Right lobe of liver (tissue), 4 donors: Measurements from ENCODE around the gene DUSP15.

Experiments used
- POLR2A ChIP-seq: fragments of 450-650 bp; IDR thresholded peaks from one replicate; pipeline ENCODE4 v1.6.1; 2017; ENCODE audit warnings: antibody characterized with exemption, mild to moderate bottlenecking
- TF ChIP-seq, protein P1 (sequence below), 4 donors: fragments of 200-600 bp in 3 of 4; fragments of 450-650 bp in 1 of 4; IDR thresholded peaks; one replicate each; pipeline versions ENCODE4 v1.5.1 to v1.8.0; 2016 to 2022; ENCODE audit warnings: antibody characterized with exemption in 4 of 4, mild to moderate bottlenecking in 2 of 4
- donor health status: DM: no; HTN: no; CAD: no.
- donor health status: DM: no; HTN: no; CAD: no.
- donor health status: DM: no; HTN: yes; CAD: no.

DNA sequence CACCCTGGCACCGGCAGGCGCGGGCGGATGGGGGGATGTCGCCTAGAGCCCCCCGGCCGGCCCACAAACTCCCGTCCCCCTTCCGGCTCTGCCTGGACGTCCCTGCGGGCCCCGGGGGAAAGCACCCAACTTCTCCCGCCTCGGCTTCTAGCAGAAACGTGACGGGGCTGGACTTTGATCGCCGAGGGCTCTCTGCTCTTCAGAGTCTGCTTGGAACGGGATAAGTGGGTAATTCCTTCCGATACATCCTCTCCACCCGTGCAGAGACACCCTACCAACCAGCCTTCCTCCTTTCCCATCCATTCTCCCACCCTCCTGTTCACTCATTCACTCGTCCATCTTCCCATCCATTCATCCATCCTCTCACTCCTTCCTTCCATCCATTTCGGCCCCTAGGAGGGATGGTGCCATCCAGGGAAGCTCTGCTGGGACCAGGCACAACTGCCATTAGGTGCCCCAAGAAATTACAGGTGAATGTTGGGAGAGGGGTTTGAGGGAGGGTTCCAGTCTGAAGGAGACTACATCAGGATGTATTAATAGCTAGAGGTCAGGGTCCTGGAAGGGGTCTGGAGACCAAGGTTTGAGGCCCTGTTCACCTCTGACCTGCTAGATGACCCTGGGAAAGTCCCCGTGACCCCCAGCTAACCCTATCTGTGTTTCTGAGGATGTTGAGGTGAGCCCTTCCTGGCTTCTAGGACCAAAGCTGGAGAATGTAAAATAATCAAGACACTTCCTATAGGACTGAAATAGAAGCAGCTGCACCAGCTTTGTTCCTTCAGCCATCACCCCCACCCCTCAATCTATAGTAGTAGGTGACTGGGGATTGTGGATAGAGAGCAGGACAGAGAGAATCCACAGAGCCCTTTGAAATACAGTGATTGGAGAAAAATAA lies 645 bp upstream of the DUSP15 start:
- TF ChIP-seq, protein P1, sequence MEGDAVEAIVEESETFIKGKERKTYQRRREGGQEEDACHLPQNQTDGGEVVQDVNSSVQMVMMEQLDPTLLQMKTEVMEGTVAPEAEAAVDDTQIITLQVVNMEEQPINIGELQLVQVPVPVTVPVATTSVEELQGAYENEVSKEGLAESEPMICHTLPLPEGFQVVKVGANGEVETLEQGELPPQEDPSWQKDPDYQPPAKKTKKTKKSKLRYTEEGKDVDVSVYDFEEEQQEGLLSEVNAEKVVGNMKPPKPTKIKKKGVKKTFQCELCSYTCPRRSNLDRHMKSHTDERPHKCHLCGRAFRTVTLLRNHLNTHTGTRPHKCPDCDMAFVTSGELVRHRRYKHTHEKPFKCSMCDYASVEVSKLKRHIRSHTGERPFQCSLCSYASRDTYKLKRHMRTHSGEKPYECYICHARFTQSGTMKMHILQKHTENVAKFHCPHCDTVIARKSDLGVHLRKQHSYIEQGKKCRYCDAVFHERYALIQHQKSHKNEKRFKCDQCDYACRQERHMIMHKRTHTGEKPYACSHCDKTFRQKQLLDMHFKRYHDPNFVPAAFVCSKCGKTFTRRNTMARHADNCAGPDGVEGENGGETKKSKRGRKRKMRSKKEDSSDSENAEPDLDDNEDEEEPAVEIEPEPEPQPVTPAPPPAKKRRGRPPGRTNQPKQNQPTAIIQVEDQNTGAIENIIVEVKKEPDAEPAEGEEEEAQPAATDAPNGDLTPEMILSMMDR (IDR thresholded peaks at IDR 0.05): no peak
- TF ChIP-seq POLR2A: no peak
